Epithelial cell of proximal tubule (primary cell): ENCODE results near the gene PIK3C2A. TPM values are rescaled to one million over a fixed set of nuclear protein-coding genes. Genes with fewer than 3 reads are reported as not detected.

Experiments
- DNase-seq: peaks from one replicate; pipeline ENCODE4 v3.0.0-alpha.2; 2011; ENCODE audit warnings: low read depth
- H3K4me3 ChIP-seq: 2 replicates; pipeline ENCODE4 v1.5.1; 2011; ENCODE audit warnings: low read depth, mild to moderate bottlenecking, low read length
- CTCF ChIP-seq: conservative IDR thresholded peaks from 2 replicates; pipeline ENCODE4 v1.5.1; 2012; ENCODE audit warnings: low read depth, mild to moderate bottlenecking, low read length
- total RNA-seq: library from RNA; depleted of rRNA; stranded (reverse); fragments of >200 nt; gene quantifications from 2 replicates; pipeline ENCODE4 v1.2.3, GENCODE V29; 2015

The PIK3C2A gene
- total RNA-seq, 1 donor from 2014 or later, result 37.5 TPM

- no peak for TF ChIP-seq CTCF
- DNase-seq, result no peak
- H3K4me3 ChIP-seq, result no peak overlapping the region
Observed at GRCh38 chr11:17185938-17186337, 21.8 kb downstream of the PIK3C2A start.

DNA sequence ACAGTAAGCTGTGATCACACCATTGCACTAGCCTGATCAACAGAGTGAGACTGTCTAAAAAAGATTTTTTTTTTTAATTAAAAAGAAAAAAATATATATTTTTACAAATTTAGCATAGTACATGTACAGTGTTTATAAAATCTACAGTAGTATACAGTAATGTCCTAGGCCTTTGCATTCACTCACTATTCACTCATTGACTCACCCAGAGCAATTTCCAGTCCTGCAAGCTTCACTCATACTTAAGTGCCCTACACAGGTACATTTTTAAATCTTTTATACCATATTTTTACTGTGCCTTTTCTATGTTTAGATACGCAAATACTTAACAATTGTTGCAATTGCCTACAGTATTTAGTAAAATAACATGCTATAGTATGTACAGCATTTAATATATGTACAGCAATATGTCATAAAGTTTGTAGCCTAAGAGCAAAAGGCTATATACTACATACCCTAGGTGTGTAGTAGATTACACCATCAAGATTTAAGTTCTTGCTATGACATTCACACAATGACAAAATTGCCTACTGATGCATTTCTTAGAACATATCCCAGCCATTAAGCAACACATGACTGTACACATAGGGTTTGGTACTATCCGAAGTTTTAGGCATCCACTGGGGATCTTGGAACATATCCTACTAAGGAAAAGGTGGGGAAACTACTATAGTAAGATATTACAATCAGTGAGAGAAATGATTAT is 22.8 kb downstream of the PIK3C2A start:
- no peak for TF ChIP-seq CTCF
- no peak for DNase-seq
- H3K4me3 ChIP-seq, result no peak overlapping the region

GRCh38 chr11:17183836-17184235 is 23.9 kb downstream of the PIK3C2A start:
- no peak for TF ChIP-seq CTCF
- DNase-seq, result no peak
- H3K4me3 ChIP-seq, result no peak overlapping the region

DNA sequence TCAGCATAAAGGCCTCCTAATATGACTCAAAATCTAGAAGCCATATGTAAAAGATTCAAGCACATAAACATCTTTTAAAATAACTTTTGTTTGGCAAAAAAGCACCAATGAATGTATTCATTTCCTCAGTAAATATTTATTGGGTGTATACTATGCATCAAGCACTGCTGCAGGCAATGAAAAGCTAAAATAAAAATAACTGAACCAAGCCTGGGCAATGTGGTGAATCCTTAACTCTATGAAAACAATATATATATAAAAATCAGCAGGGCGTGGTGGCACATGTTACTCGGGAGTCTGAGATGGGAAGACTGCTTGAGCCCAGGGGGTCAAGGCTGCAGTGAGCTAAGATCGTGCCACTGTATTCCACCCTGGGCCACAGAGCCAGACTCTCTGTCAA is 27.8 kb downstream of the PIK3C2A start:
- no peak for DNase-seq
- no peak overlapping the region for H3K4me3 ChIP-seq
- TF ChIP-seq CTCF, result no peak

DNA sequence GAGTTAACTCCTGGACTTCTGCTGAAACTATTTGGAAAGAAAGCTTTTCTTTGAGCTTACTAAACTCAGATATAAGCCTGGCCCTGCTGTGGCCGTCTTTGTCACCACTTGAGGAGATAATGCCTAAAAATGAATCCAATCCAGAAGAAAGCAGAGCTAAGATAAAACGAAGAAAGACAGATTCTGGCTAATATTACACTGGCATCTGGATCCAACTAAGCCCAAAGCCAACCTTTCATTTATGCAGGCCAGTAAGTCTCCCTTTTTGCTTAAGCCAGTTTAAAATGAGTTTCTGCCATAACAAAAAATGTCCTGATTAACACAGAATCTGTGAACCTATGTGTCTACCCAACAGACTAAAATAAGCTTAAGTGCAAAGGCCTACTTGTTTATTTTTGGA is 34.5 kb downstream of the PIK3C2A start:
- DNase-seq, result no peak
- H3K4me3 ChIP-seq, result no peak overlapping the region
- TF ChIP-seq CTCF, result no peak

GRCh38 chr11:17171916-17172315 is 35.9 kb downstream of the PIK3C2A start:
- TF ChIP-seq CTCF, result no peak
- no peak overlapping the region for H3K4me3 ChIP-seq
- no peak for DNase-seq

DNA sequence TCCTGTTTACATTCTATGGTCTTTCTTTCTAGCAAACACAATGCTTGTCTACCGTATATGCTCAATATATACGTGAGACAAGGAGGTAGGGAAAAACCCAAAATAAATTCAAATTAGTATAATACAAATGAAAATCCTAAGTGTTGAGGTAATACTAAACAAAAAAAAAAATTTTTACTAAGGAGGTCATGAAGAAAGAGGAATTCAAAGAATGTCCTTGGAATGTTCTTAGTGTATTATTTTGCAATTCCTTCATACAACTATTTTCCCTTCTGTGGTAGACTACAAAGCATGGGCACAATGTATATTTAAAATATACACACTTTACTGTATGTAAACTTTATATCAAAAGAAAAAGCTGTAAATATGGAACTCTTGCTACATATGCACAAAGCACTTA is 36.4 kb downstream of the PIK3C2A start:
- no peak overlapping the region for H3K4me3 ChIP-seq
- DNase-seq, result peak; percentile 30
- TF ChIP-seq CTCF, result no peak
